Right cardiac atrium (tissue), 5 donors: ENCODE data around the gene DIAPH1. TPM values are rescaled to one million over a fixed set of nuclear protein-coding genes. Genes with fewer than 3 reads are reported as not detected.

Experiments used
- ATAC-seq, 2 donors: fragments of 200-7000 bp; cut with Tn5 transposase; one replicate each; pipeline versions ENCODE4 v1.8.0 to v1.9.1; 2020; ENCODE audit warnings: moderate library complexity in 2 of 2, mild to moderate bottlenecking in 1 of 2
- DNase-seq, 3 donors: peaks; one replicate each; pipeline ENCODE4 v3.0.0-alpha.2; 2020
- H3K27ac ChIP-seq: one replicate; pipeline ENCODE4 v1.5.1; 2013; ENCODE audit warnings: mild to moderate bottlenecking, low read length, control low read depth, moderate library complexity
- H3K27me3 ChIP-seq: one replicate; pipeline ENCODE4 v1.6.1; 2013; ENCODE audit not compliant: control insufficient read depth, insufficient read depth
- H3K4me1 ChIP-seq: one replicate; pipeline ENCODE4 v1.6.1; 2013; ENCODE audit warnings: low read length; ENCODE audit not compliant: control insufficient read depth, insufficient read depth
- H3K4me3 ChIP-seq: one replicate; pipeline ENCODE4 v1.5.1; 2013; ENCODE audit warnings: low read length, control low read depth
- H3K9me3 ChIP-seq: one replicate; pipeline ENCODE4 v1.6.1; 2013; ENCODE audit warnings: low read length; ENCODE audit not compliant: control insufficient read depth
- WGBS: extraction: QIAGEN DNeasy Blood & Tissue Kit; methylation state at CpG from one replicate; pipeline ENCODE4 v1.1.7; 2013; 5-methylcytosine and 5-hydroxymethylcytosine counted together
- intact Hi-C, 4 donors: fragments of 100-400 bp; cut with DNase I; formaldehyde crosslinking; loops; one replicate each; pipeline versions ENCODE4 v1.11.0 to v1.14.0; 2022 to 2023
- polyA plus RNA-seq: library from polyadenylated mRNA; stranded (reverse); fragments of 200-250 nt; gene quantifications from one replicate; pipeline ENCODE4 v1.2.3, GENCODE V29; 2013
- total RNA-seq, 4 donors: library from RNA; stranded (reverse); fragmentation: NEBNext Ultra II Directional; extraction: Animal tissue kit (Norgen Biotek cat#: 25700); gene quantifications; one replicate each; pipeline ENCODE4 v1.2.1, GENCODE V29; 2021
- donor health status: healthy with polysubstance abuse.
- donor health status: DM: no; HTN: yes; CAD: no.
- donor health status: DM: no; HTN: no; CAD: no.
- donor health status: DM: no; HTN: yes; CAD: no; lungs with severe emphysema.
- donor health status: DM: yes; HTN: yes; CAD: no.

The DIAPH1 gene
- total and polyA plus RNA-seq, 5 donors, result 11.8 to 53.0 (median 19.1) TPM

DNA sequence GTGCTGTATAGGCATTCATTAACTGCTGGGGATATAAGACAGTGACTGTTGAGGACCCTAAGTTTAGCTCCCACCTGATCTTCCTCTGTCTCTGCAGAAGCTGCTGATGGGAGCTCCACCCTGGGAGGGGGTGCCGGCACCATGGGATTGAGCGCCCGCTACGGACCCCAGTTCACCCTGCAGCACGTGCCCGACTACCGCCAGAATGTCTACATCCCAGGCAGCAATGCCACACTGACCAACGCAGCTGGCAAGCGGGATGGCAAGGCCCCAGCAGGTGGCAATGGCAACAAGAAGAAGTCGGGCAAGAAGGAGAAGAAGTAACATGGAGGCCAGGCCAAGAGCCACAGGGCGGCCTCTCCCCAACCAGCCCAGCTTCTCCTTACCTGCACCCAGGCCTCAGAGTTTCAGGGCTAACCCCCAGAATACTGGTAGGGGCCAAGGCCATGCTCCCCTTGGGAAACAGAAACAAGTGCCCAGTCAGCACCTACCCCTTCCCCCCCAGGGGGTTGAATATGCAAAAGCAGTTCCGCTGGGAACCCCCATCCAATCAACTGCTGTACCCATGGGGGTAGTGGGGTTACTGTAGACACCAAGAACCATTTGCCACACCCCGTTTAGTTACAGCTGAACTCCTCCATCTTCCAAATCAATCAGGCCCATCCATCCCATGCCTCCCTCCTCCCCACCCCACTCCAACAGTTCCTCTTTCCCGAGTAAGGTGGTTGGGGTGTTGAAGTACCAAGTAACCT, 107.8 kb downstream of the DIAPH1 start:
- DNase-seq (peak in 2 of 3 donors; percentile 42 to 68), ATAC-seq (no peak)
- H3K4me3 ChIP-seq, result no peak overlapping the region
- intact Hi-C loops, result no loop called here
- 91% methylated on average over 14 of the region's 14 CpGs for WGBS
- H3K27ac ChIP-seq, result no peak overlapping the region
- H3K9me3 ChIP-seq, result no peaks in the 10 kb centered on the region
- H3K27me3 ChIP-seq, result no peaks in the 10 kb centered on the region
- H3K4me1 ChIP-seq, result peaks cover 19% of the 10 kb centered on the region

DNA sequence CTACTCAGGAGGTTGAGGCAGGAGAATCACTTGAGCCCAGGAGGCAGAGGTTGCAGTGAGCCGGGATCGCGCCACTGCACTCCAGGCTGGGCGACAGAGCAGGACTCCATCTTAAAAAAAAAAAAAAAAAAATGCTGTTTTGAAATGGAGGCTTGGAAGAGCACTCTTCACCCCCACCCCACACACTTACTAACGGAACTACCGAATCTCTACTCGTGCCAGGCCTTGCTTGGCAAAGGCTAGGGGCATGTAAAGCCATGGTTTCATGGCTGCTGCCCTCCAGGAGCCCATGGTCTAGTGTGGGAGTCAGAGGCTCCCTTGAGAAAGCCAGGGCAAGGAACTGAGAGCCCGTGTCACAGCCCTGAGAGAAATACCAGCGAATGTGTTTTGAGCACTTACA, 108.6 kb downstream of the DIAPH1 start:
- intact Hi-C loops, result no loop called here
- no peak for ATAC-seq
- H3K27ac ChIP-seq, result no peak overlapping the region
- peak in 1 of 3 donors; percentile 24 for DNase-seq
- H3K27me3 ChIP-seq, result no peaks in the 10 kb centered on the region
- H3K4me3 ChIP-seq, result no peak overlapping the region
- H3K4me1 ChIP-seq, result peaks cover 17% of the 10 kb centered on the region
- H3K9me3 ChIP-seq, result no peaks in the 10 kb centered on the region
- WGBS, result 91% methylated on average over 9 of the region's 9 CpGs

DNA sequence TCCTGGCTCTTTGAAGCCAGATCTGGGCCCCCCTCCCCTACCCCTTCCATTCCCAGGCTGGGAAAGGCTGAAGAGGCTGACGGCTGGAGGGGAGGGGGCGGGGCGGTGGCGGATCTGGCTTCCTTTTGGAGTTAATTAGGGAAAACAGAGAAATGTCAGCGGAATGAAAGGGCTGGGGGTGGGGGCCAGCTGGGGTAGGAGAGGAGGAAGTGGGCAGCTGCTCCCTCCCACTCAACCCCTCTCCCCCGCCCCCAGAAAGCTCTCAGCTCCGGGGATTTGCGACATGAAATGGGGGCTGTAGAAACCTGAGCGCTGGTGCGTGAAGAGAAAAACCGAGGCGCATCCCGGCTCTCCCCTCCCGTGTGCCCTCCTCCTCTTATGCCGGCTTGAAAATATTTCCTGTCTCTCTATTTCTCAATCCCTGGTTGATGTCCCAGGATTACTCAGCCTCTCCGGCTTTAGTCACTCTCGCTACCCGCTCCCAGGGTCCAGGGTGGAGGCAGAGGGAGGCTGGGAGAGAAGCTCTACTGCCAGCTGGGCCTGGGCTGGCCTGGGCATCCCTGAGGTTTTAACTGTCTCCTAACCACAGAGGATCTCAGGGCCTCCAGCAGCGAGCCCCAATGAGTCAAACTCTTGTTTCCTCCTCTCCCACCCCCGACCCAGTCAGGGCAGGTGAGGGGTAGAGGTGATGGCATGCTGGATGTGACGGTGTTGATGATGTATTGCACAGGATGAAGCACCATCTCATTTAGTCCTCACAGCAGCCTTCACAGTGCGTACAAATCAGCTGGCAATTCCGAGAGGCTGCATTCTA, 109.8 kb downstream of the DIAPH1 start:
- intact Hi-C loops, result no loop called here
- ATAC-seq (peak; percentile 80), DNase-seq (peak; percentile 86 to 89 (median 89))
- Histone ChIP-seq H3K4me3 (peak overlapping the region; percentile 5), H3K4me1 (peaks cover 10% of the 10 kb centered on the region), H3K9me3 (no peaks in the 10 kb centered on the region), H3K27me3 (no peaks in the 10 kb centered on the region), H3K27ac (peak overlapping the region; percentile 37)
- 30% methylated on average over 23 of the region's 23 CpGs for WGBS

DNA sequence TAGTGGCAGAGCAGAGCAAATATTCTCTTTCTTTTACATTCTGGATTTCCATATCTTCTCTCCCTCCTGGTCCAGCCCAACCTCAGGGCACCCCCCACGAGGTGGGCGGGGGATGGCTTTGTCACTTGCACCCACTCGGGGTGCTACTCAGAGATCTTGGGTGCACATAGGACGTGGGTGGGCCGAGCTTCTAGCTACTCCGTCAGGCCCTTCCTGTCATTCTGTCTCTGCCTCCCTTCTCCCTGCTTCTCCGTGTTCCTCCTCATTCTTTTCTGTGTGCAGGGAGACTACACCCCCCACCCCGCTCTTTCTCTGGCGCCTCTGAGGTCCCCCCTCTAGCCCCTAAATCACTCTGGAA, 110.4 kb downstream of the DIAPH1 start:
- Histone ChIP-seq H3K27me3 (no peaks in the 10 kb centered on the region), H3K4me3 (peak overlapping the region; percentile 5), H3K4me1 (peaks cover 9% of the 10 kb centered on the region), H3K9me3 (no peaks in the 10 kb centered on the region), H3K27ac (peak overlapping the region; percentile 37)
- ATAC-seq (peak; percentile 5 to 27), DNase-seq (peak in 1 of 3 donors; percentile 40)
- 32% methylated on average over 9 of the region's 9 CpGs for WGBS
- intact Hi-C loops, result no loop called here

DNA sequence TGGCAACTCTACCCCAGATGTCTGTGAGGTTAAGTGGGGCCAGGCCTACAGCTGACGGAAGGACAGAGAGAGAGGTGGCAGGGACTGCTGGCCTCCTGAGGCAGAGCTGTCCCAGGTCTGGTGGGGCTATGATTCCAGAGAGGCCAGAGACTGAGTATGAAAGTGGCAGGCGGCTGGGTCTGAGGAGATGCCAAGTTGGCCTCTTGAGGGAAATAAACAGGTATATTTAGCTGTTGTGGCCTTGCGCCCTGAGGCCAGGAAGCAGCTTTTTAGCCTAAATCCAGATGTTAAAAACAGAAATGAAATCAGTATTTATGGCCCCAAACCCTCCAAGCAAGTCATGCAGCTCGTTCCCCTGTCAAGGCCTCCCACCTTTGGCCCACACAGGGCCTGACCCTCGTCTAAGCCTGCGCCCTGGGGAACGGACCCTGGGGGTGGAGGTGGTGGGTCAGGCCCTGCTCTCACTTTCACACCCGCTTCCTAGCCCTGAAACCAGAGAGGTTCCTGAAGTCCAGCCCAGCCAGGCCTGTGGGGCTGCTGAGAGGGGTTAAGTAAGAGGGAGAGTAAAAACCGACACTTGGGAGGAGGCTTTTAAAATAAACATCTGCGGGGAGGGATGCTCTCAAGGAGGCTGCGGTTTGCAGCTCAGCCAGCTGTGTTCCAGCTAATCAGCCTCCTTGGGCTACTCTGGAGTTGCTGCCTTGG, 111.3 kb downstream of the DIAPH1 start:
- Histone ChIP-seq H3K4me3 (no peak overlapping the region), H3K4me1 (peaks cover 9% of the 10 kb centered on the region), H3K27me3 (no peaks in the 10 kb centered on the region), H3K27ac (peak overlapping the region; percentile 66), H3K9me3 (no peaks in the 10 kb centered on the region)
- peak; percentile 69 to 80 (median 77) for DNase-seq
- WGBS, result 48% methylated on average over 11 of the region's 11 CpGs
- intact Hi-C loops, result no loop called here
- ATAC-seq, result peak; percentile 41 to 49

DNA sequence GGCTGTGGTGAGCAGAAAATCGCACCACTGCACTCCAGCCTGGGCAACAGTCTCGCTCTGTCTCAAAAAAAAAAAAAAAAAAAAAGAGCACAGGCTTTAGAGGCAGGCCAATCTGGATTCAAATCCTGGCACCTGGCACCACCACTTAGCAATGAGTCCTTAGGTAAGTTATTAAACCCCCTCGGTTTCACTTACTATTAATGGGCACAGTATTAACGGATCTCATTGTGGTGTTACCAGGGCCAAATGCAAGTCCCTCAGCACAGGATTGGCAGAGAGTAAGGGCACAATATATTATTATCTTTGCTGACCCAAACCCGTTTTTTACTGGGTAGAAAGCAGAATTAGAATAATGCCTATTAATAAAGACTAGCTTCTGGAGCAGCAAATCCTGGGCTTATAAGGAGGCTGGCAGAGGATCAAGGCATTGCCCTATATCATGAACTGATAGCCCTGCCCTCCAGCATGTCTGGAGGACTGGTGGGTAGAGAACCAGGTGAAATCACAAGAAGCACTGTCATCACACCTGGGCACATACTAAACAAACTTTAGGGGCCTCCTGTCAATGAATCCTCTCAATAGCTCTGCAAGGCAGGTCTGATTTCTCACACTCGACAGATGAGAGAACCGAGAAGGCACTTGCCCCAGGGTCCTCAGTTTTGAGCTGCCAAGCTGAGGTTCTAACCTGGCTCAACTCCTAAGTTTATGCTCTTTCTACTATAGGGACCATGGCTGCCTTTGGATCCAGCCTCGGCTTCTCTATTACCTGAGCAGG, 112.2 kb downstream of the DIAPH1 start:
- WGBS, result 83% methylated on average over 8 of the region's 8 CpGs
- intact Hi-C loops, result no loop called here
- ATAC-seq, result no peak
- peaks cover 9% of the 10 kb centered on the region for H3K4me1 ChIP-seq
- H3K27ac ChIP-seq, result peak overlapping the region; percentile 8
- no peak for DNase-seq
- no peak overlapping the region for H3K4me3 ChIP-seq
- no peaks in the 10 kb centered on the region for H3K27me3 ChIP-seq
- no peaks in the 10 kb centered on the region for H3K9me3 ChIP-seq

DNA sequence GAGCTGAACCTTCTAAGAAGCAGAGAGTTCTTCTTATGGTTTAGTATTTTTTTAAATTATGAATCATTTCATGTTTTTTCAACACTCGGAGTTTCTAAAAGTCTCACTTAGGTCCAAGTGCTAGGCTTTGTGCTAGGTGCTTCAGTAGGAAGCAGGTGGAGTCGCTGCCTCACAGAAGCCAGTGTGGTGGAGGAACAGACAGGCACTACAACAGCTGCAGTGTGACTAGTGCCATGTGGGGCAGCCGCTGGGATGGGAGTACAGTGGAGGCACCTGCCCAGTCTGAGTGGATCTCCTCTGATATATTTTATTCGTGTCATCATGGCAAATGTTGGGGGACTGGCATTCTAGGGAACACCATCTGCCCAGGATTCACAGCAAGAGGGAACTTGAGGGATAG, 114.6 kb downstream of the DIAPH1 start:
- DNase-seq, result no peak
- Histone ChIP-seq H3K27ac (no peak overlapping the region), H3K4me1 (peaks cover 2% of the 10 kb centered on the region), H3K27me3 (no peaks in the 10 kb centered on the region), H3K9me3 (no peaks in the 10 kb centered on the region), H3K4me3 (no peak overlapping the region)
- no peak for ATAC-seq
- intact Hi-C loops, result no loop called here
- WGBS, result 93% methylated on average over 4 of the region's 4 CpGs

DNA sequence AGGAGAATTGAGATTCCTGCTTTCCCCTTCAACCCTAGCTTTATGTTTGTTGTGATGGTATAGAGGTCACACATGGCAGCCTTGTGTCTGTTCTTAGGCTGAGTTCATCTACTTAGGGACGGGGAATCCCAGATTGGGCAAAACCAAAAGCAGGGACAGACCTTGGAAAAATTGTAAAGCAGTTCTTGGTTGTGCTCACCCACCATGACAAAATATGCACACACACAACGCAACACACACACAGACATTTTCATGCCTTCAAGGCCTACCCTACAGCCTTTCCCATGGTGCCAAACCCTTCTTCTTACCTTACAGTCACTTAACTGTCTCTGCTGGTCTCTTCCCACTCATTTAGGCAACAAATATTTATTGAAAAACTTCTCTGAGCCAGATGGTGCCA, 115.1 kb downstream of the DIAPH1 start:
- H3K4me1 ChIP-seq, result peaks cover 2% of the 10 kb centered on the region
- DNase-seq (no peak), ATAC-seq (no peak)
- H3K27ac ChIP-seq, result no peak overlapping the region
- H3K4me3 ChIP-seq, result no peak overlapping the region
- intact Hi-C loops, result no loop called here
- 98% methylated on average over 2 of the region's 2 CpGs for WGBS
- no peaks in the 10 kb centered on the region for H3K27me3 ChIP-seq
- no peaks in the 10 kb centered on the region for H3K9me3 ChIP-seq

DNA sequence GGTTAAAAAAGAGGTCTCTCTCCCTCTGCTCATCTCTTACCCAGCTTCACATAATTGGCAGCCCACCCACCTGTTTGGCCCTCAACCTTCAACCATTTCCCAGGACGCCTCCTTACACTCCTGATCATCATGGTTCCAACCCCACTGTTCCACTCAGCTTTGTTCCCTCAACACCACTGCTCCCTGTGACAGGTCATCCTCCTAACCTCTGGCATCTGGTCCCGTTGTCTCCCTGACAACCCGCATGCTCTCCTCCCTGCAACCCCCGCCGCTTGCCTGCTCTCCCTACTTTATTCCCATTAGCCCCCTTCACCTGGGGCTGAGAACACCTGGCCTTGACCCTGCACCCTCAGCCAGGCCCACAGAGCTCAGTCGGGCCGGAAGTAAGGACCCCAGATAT, 117.0 kb downstream of the DIAPH1 start:
- WGBS, result 82% methylated on average over 7 of the region's 7 CpGs
- no peaks in the 10 kb centered on the region for H3K9me3 ChIP-seq
- no peaks in the 10 kb centered on the region for H3K4me1 ChIP-seq
- intact Hi-C loops, result no loop called here
- ATAC-seq, result no peak
- H3K27ac ChIP-seq, result no peak overlapping the region
- no peak overlapping the region for H3K4me3 ChIP-seq
- H3K27me3 ChIP-seq, result no peaks in the 10 kb centered on the region
- DNase-seq, result no peak

DNA sequence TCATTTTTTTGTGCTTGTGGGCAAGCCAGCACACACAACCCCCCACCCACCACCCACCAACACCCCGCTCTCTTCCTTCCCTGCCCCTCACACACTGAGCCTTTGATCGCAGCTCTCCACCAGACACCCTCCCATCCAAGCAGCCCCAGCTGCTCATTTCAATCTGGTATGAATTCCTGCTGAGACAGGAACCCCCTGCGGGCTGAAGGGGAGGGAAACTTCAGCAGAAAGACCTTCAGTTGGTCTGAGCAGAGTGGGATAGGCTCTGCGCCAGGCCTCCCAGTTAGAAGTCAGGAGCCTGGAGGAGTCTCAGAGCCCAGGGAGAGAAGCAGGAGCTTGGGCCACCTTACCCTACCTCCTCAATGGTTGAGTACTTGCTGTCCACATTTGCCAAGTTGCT, 122.8 kb downstream of the DIAPH1 start:
- Histone ChIP-seq H3K4me3 (no peak overlapping the region), H3K4me1 (peaks cover 5% of the 10 kb centered on the region), H3K9me3 (no peaks in the 10 kb centered on the region), H3K27me3 (no peaks in the 10 kb centered on the region), H3K27ac (no peak overlapping the region)
- 81% methylated on average over 4 of the region's 4 CpGs for WGBS
- intact Hi-C loops, result no loop called here
- DNase-seq (peak in 1 of 3 donors; percentile 37), ATAC-seq (no peak)
